GM23338 (cell line): ENCODE measurements around the gene PM20D1. TPM values are rescaled to one million over a fixed set of nuclear protein-coding genes. Genes with fewer than 3 reads are reported as not detected.

Source experiments
- ATAC-seq: fragments of 200-7000 bp; cut with Tn5 transposase; 3 replicates; pipeline ENCODE4 v1.9.1; 2020
- DNase-seq: peaks from one replicate; pipeline ENCODE4 v3.0.0-alpha.2; 2015; ENCODE audit warnings: low spot score
- H2AFZ ChIP-seq: fragments of 200-600 bp; sonication (generic); 2 replicates; pipeline ENCODE4 v1.8.0; 2016; ENCODE audit warnings: antibody characterized with exemption, mild to moderate bottlenecking, moderate library complexity
- H3F3A ChIP-seq: fragments of 200-600 bp; sonication (generic); replicated peaks from 2 replicates; pipeline ENCODE4 v1.8.0; 2017; ENCODE audit warnings: antibody characterized with exemption, mixed run types, low read depth
- H3K27ac ChIP-seq: fragments of 200-600 bp; sonication (generic); 2 replicates; pipeline ENCODE4 v1.6.1; 2016; ENCODE audit warnings: low read depth
- H3K27me3 ChIP-seq: fragments of 200-600 bp; sonication (generic); 2 replicates; pipeline ENCODE4 v1.8.0; 2016; ENCODE audit warnings: mild to moderate bottlenecking, mixed run types, moderate library complexity; ENCODE audit not compliant: insufficient read depth
- H3K36me3 ChIP-seq: fragments of 200-600 bp; sonication (generic); 2 replicates; pipeline ENCODE4 v1.8.0; 2016; ENCODE audit warnings: mild to moderate bottlenecking; ENCODE audit not compliant: insufficient read depth
- H3K4me1 ChIP-seq: fragments of 200-600 bp; sonication (generic); 2 replicates; pipeline ENCODE4 v1.8.0; 2016; ENCODE audit warnings: mild to moderate bottlenecking, moderate library complexity; ENCODE audit not compliant: insufficient read depth
- H3K4me2 ChIP-seq: fragments of 200-600 bp; sonication (generic); 2 replicates; pipeline ENCODE4 v1.7.1; 2017; ENCODE audit warnings: mixed run types
- H3K4me3 ChIP-seq: fragments of 200-600 bp; sonication (generic); 2 replicates; pipeline ENCODE4 v1.6.1; 2016; ENCODE audit warnings: mixed run types
- H3K79me2 ChIP-seq: fragments of 200-600 bp; sonication (generic); replicated peaks from 2 replicates; pipeline ENCODE4 v1.8.0; 2017; ENCODE audit warnings: mild to moderate bottlenecking; ENCODE audit not compliant: insufficient read depth
- H3K9me2 ChIP-seq: fragments of 200-600 bp; sonication (generic); 2 replicates; pipeline ENCODE4 v1.8.0; 2017; ENCODE audit not compliant: insufficient read depth
- H4K20me1 ChIP-seq: fragments of 200-600 bp; sonication (generic); replicated peaks from 2 replicates; pipeline ENCODE4 v1.8.0; 2017; ENCODE audit warnings: mild to moderate bottlenecking; ENCODE audit not compliant: insufficient read depth
- H3K27ac Mint-ChIP-seq: 2 replicates; pipeline ENCODE4 v1.8.0; 2020; ENCODE audit warnings: inconsistent platforms, mild to moderate bottlenecking, moderate library complexity, mixed read lengths
- H3K27me3 Mint-ChIP-seq: 3 replicates; pipeline ENCODE4 v1.8.0; 2022; ENCODE audit warnings: low read depth, mild to moderate bottlenecking, moderate library complexity, mixed read lengths, inconsistent platforms; ENCODE audit not compliant: insufficient read depth, poor library complexity
- H3K36me3 Mint-ChIP-seq: 3 replicates; pipeline ENCODE4 v1.8.0; 2021; ENCODE audit warnings: low read depth, mild to moderate bottlenecking, inconsistent platforms, moderate library complexity, mixed read lengths
- H3K4me1 Mint-ChIP-seq: 3 replicates; pipeline ENCODE4 v1.8.0; 2020; ENCODE audit warnings: mild to moderate bottlenecking, inconsistent platforms, mixed read lengths
- H3K4me3 Mint-ChIP-seq: 3 replicates; pipeline ENCODE4 v1.8.0; 2021; ENCODE audit warnings: moderate library complexity, mild to moderate bottlenecking, inconsistent platforms, mixed read lengths
- H3K9me3 Mint-ChIP-seq: 3 replicates; pipeline ENCODE4 v1.8.0; 2020; ENCODE audit warnings: moderate library complexity, mild to moderate bottlenecking, inconsistent platforms, mixed read lengths
- CREB1 ChIP-seq: fragments of 250-450 bp; sonication (Bioruptor Pico); IDR thresholded peaks from 2 replicates; pipeline ENCODE4 v1.5.0; 2020; ENCODE audit warnings: low read depth, mild to moderate bottlenecking, moderate library complexity
- CTCF ChIP-seq, 2 experiments: fragments of 200-600 bp in 1 of 2; sonication (generic) in 1 of 2; conservative IDR thresholded peaks; 2 replicates each; pipeline versions ENCODE4 v1.5.1 to v1.6.1; 2016 to 2017; ENCODE audit warnings: antibody characterized with exemption in 2 of 2, low read depth in 2 of 2, mild to moderate bottlenecking in 2 of 2, moderate library complexity in 1 of 2
- EZH2 ChIP-seq: fragments of 200-600 bp; sonication (generic); IDR thresholded peaks from one replicate; pipeline ENCODE4 v1.8.0; 2017; ENCODE audit warnings: antibody characterized with exemption, mild to moderate bottlenecking, low read depth; ENCODE audit not compliant: unreplicated experiment
- EZH2phosphoT487 ChIP-seq: fragments of 200-600 bp; sonication (generic); IDR thresholded peaks from one replicate; pipeline ENCODE4 v1.8.1; 2018; ENCODE audit warnings: antibody characterized with exemption; ENCODE audit not compliant: unreplicated experiment
- JUNB ChIP-seq: IDR thresholded peaks from one replicate; pipeline ENCODE4 v1.6.1; 2016; ENCODE audit warnings: antibody characterized with exemption; ENCODE audit not compliant: unreplicated experiment
- NANOG ChIP-seq: IDR thresholded peaks from 2 replicates; pipeline ENCODE4 v1.6.1; 2016; ENCODE audit warnings: antibody characterized with exemption, borderline replicate concordance
- POLR2AphosphoS5 ChIP-seq: IDR thresholded peaks from 2 replicates; pipeline ENCODE4 v1.6.1; 2016; ENCODE audit warnings: antibody characterized with exemption, low read depth
- REST ChIP-seq: IDR thresholded peaks from one replicate; pipeline ENCODE4 v1.6.1; 2018; ENCODE audit warnings: antibody characterized with exemption; ENCODE audit not compliant: unreplicated experiment
- STAT1 ChIP-seq: IDR thresholded peaks from one replicate; pipeline ENCODE4 v1.6.1; 2016; ENCODE audit warnings: antibody characterized with exemption; ENCODE audit not compliant: unreplicated experiment
- ZNF114 ChIP-seq: fragments of 250-450 bp; sonication (Bioruptor Pico); IDR thresholded peaks from 2 replicates; pipeline ENCODE4 v1.5.0; 2020; ENCODE audit warnings: mild to moderate bottlenecking, moderate library complexity
- ZNF331 ChIP-seq: fragments of 250-450 bp; sonication (Bioruptor Pico); IDR thresholded peaks from 2 replicates; pipeline ENCODE4 v1.5.0; 2020; ENCODE audit warnings: low read depth, mild to moderate bottlenecking, moderate library complexity
- polyA plus RNA-seq: library from polyadenylated mRNA; unstranded; fragments of >200 nt; fragmentation: Nextera tagmentation; extraction: Ambion mirVana; gene quantifications from 2 replicates; pipeline ENCODE4 v1.2.1, GENCODE V29; 2016
- total RNA-seq: library from RNA; depleted of rRNA; stranded (reverse); fragments of >200 nt; shearing (Covaris generic); gene quantifications from 2 replicates; pipeline ENCODE4 v1.2.3, GENCODE V29; 2014
- TF ChIP-seq, protein P1 (sequence below): fragments of 250-450 bp; sonication (Bioruptor Pico); IDR thresholded peaks from 2 replicates; pipeline ENCODE4 v1.5.0; 2020; ENCODE audit warnings: mild to moderate bottlenecking, moderate library complexity
- TF ChIP-seq, protein P2 (sequence below): IDR thresholded peaks from 2 replicates; pipeline ENCODE4 v1.6.1; 2016; ENCODE audit warnings: antibody characterized with exemption

PM20D1 gene
- total and polyA plus RNA-seq, 2 experiments from 2014 or later: 0.10 TPM; not detected in 1

DNA sequence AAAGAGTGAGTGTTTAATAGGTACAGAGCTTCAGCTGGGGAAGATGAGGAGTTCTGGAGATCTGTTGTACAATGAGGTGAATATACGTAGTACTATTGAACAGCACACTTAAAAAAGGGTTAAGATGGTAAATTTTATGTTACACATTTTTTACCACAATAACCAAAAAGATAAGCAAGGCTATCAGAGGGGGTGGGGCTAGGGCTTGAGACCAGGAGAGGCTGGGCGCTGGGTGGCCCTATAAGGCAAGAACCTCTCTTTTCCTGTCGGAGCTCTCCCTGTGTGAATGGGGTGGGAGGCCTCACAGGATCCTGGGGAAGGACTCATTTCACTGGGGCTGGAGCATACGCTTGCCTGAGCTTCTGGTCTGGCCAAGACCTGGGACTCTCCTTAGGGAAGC, 45.9 kb downstream of the PM20D1 start:
- H3K4me2 ChIP-seq: no peak overlapping the region
- H3K79me2 ChIP-seq: peaks cover 51% of the 10 kb centered on the region
- no peaks in the 10 kb centered on the region for H3K27me3 ChIP-seq
- ATAC-seq (peak; percentile 25), DNase-seq (no peak)
- no peak overlapping the region for H2AFZ ChIP-seq
- Mint-ChIP-seq H3K4me3 (no peak overlapping the region), H3K36me3 (peaks cover 16% of the 10 kb centered on the region), H3K4me1 (peaks cover 10% of the 10 kb centered on the region), H3K9me3 (no peaks in the 10 kb centered on the region), H3K27me3 (peaks cover 3% of the 10 kb centered on the region), H3K27ac (no peak overlapping the region)
- H3K4me3 ChIP-seq: no peak overlapping the region
- peaks cover 12% of the 10 kb centered on the region for H4K20me1 ChIP-seq
- H3K4me1 ChIP-seq: no peaks in the 10 kb centered on the region
- no peaks in the 10 kb centered on the region for H3F3A ChIP-seq
- TF ChIP-seq, protein P1, sequence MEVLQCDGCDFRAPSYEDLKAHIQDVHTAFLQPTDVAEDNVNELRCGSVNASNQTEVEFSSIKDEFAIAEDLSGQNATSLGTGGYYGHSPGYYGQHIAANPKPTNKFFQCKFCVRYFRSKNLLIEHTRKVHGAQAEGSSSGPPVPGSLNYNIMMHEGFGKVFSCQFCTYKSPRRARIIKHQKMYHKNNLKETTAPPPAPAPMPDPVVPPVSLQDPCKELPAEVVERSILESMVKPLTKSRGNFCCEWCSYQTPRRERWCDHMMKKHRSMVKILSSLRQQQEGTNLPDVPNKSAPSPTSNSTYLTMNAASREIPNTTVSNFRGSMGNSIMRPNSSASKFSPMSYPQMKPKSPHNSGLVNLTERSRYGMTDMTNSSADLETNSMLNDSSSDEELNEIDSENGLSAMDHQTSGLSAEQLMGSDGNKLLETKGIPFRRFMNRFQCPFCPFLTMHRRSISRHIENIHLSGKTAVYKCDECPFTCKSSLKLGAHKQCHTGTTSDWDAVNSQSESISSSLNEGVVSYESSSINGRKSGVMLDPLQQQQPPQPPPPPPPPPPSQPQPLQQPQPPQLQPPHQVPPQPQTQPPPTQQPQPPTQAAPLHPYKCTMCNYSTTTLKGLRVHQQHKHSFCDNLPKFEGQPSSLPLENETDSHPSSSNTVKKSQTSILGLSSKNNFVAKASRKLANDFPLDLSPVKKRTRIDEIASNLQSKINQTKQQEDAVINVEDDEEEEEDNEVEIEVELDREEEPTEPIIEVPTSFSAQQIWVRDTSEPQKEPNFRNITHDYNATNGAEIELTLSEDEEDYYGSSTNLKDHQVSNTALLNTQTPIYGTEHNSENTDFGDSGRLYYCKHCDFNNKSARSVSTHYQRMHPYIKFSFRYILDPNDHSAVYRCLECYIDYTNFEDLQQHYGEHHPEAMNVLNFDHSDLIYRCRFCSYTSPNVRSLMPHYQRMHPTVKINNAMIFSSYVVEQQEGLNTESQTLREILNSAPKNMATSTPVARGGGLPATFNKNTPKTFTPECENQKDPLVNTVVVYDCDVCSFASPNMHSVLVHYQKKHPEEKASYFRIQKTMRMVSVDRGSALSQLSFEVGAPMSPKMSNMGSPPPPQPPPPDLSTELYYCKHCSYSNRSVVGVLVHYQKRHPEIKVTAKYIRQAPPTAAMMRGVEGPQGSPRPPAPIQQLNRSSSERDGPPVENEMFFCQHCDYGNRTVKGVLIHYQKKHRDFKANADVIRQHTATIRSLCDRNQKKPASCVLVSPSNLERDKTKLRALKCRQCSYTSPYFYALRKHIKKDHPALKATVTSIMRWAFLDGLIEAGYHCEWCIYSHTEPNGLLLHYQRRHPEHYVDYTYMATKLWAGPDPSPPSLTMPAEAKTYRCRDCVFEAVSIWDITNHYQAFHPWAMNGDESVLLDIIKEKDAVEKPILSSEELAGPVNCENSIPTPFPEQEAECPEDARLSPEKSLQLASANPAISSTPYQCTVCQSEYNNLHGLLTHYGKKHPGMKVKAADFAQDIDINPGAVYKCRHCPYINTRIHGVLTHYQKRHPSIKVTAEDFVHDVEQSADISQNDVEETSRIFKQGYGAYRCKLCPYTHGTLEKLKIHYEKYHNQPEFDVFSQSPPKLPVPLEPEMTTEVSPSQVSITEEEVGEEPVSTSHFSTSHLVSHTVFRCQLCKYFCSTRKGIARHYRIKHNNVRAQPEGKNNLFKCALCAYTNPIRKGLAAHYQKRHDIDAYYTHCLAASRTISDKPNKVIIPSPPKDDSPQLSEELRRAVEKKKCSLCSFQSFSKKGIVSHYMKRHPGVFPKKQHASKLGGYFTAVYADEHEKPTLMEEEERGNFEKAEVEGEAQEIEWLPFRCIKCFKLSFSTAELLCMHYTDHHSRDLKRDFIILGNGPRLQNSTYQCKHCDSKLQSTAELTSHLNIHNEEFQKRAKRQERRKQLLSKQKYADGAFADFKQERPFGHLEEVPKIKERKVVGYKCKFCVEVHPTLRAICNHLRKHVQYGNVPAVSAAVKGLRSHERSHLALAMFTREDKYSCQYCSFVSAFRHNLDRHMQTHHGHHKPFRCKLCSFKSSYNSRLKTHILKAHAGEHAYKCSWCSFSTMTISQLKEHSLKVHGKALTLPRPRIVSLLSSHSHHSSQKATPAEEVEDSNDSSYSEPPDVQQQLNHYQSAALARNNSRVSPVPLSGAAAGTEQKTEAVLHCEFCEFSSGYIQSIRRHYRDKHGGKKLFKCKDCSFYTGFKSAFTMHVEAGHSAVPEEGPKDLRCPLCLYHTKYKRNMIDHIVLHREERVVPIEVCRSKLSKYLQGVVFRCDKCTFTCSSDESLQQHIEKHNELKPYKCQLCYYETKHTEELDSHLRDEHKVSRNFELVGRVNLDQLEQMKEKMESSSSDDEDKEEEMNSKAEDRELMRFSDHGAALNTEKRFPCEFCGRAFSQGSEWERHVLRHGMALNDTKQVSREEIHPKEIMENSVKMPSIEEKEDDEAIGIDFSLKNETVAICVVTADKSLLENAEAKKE (CRISPR knock-in tag): no peak
- TF ChIP-seq CTCF (conservative IDR thresholded peaks at IDR 0.05; ENCODE audit: low read depth in 2 of 2) (no peak), ZNF114 (CRISPR knock-in tag) (no peak), NANOG (no peak), REST (no peak), CREB1 (CRISPR knock-in tag) (no peak), POLR2AphosphoS5 (no peak), EZH2phosphoT487 (no peak), STAT1 (no peak), JUNB (no peak), ZNF331 (no peak), EZH2 (no peak)
- TF ChIP-seq, protein P2, sequence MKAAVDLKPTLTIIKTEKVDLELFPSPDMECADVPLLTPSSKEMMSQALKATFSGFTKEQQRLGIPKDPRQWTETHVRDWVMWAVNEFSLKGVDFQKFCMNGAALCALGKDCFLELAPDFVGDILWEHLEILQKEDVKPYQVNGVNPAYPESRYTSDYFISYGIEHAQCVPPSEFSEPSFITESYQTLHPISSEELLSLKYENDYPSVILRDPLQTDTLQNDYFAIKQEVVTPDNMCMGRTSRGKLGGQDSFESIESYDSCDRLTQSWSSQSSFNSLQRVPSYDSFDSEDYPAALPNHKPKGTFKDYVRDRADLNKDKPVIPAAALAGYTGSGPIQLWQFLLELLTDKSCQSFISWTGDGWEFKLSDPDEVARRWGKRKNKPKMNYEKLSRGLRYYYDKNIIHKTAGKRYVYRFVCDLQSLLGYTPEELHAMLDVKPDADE: no peak
- no peak overlapping the region for H3K27ac ChIP-seq
- no peaks in the 10 kb centered on the region for H3K9me2 ChIP-seq
- H3K36me3 ChIP-seq: no peaks in the 10 kb centered on the region; the same call in 1 of the 2 replicates
